CD1c-positive myeloid dendritic cell (primary cell): ENCODE results near the gene KCNV2.

ENCODE experiments used
- DNase-seq: peaks from one replicate; pipeline ENCODE4 v3.0.0-alpha.2; 2016; ENCODE audit errors: extremely low spot score

The KCNV2 gene

DNA sequence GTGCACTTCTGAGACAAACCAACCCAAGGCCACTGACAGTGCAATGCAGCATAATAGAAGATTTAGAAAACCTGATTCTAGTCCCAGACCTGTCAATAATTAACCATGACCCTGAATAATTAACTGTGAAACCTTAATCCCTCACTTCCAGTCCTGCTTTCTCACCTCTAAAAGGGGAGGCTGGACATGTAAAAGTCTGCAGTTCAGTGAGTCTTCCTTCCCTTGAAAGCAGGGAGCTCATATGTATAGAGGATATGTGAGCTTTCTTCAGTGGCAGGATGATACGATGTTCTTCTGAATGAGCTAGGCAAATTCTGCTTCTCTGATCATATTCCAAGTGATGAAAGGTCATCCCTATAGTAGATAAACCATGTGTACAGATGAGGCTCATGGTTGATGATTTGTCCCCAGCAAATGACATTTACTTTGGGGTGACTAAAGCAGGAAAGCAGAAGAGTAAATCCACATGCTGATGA, 2.9 kb downstream of the KCNV2 start:
- DNase-seq = no peak

DNA sequence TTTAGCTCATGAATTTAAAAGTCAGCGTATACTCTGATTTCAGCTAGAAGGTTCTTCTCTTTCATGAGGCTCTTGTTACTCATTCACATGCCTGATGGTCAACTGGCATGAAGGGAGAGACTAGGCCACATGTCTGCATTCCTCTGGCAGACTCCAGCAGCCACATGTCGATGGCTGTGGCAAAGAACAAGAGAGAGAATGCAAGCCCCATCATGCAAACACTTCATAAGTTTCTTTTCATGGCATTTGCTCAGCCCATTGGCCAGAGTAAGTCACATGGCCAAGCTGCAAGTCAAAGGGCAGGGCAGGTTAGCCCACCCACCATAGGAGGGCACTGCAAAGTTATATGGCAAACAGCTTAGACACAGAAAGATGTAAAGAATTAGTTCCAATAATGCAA, 5.4 kb downstream of the KCNV2 start:
- DNase-seq = no peak

DNA sequence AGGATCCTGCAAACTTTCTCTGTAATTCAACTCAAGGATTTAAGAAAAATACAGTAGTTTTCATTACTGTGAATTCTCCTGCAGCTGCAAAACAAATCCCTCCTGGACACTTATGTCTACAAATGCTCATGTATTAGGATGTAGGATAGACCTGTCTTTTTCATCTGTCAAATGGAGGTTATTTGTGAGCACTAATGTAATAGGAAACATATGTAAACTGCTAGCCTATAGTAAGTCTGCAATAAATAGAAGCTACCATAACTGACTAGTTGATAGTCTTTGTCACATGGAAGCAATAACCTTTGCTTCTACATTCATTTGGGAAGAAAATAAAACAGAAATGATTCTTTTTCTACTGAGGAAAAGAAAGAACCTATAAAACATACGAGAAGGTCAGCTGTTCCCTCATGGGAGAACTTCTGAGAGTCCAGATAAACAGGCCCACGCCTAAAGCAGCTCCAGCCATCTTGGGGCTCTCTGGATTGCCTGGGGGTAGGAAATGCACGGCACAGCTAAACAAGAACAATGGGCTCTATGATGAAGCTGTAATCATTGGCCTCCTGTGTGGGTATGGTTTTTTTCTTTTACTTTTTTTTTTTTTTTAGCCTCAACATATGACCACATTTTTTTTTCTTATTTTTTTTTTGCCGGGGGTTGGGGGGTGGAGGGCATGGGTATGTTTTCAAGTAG, 6.2 kb downstream of the KCNV2 start:
- DNase-seq = no peak

DNA sequence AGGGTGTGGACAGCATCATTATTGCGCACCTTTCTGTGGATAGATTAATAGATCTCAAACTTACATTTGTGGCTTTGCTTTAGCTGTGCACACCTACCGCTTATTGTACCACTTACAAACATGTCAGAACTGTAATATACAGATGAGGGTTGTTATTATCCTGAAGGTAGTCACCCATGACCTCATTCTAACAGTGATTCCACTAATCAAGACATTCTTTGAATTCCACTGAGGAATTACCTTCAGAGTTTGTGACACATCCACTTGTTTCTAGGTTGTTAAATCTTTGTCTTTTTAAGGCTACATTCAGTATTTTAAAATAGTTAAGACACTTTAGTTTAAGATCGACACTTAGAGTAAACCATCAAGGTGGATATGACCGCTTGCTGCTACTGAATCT, 7.8 kb downstream of the KCNV2 start:
- DNase-seq = no peak

DNA sequence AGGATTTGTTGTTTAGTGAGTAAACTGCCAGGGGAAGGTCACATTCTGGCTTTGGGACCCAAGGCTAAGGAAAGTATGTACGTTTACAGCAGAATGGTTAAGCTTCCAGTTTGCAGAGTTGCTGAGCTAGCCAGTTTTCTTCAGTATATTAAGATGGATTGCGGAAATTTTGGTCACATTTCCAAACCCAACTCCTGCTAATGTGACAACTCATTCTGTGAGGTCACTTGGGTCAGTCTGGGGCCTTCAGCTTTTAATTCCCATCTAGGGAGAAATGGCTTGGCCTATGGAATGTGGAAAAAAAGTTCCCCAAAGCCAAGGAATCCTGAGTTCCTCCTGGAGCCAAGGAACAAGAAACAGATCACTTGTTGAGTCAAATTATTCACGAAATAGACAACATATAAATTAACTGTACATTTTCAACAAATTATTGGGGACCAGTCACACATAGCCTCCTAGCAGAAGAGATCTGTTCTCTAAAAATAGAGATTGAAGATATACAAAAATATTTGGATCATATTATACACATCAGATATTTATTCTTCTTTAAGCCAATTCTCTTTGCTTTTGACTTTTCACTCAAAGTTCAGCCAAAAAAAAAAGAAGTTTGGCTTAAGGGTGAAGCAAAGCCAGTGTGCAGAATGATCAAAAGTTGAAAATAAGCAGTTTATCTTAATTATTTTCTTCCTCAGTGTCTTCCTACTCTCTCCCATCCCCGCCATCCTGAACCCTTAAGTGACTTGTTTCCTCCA, 8.8 kb downstream of the KCNV2 start:
- DNase-seq = no peak

DNA sequence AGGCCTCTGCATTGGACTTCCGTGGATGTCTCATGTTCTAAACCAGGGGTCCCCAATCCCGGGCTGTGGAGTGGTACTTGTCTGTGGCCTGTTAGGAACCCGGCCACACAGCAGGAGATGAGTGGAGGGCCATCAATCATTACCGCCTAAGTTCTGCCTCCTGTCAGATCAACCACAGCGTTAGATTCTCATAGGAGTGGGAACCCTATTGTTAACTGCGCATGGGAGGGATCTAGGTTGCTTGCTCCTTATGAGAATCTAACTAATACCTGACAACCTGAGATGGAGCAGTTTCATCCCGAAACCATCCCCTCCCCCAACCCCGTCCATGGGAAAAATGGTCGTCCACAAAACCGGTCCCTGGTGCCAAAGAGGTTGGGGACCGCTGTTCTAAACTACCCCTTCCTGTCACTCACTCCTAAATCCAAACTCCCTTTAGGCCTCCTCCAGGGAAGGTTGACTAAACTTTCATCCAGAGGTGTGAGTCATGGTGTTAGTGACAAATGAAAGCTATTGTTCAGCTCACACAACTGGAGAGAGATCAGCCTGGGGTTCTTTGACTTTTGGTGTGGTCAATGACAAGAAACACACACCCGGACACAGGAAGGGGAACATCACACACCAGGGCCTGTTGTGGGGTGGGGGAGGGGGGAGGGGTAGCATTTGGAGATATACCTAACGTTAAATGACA, 9.5 kb downstream of the KCNV2 start:
- DNase-seq = no peak

DNA sequence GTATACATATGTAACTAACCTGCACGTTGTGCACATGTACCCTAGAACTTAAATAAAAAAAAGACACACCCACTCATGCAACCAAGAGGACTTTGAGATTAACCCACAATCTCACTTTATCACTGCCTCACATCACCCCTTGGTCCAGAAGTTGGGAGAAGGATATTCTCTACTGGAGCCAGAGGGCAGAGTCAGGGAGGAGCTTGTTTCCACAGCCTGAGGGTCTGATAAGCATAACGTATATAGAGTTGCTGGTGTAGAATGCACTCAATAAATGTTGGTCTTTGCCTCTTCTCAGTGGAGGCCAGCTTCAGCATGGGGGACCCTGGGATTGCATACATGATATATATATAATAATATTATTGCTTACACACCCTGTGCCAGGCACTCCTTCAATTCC, 10.1 kb downstream of the KCNV2 start:
- no peak for DNase-seq

DNA sequence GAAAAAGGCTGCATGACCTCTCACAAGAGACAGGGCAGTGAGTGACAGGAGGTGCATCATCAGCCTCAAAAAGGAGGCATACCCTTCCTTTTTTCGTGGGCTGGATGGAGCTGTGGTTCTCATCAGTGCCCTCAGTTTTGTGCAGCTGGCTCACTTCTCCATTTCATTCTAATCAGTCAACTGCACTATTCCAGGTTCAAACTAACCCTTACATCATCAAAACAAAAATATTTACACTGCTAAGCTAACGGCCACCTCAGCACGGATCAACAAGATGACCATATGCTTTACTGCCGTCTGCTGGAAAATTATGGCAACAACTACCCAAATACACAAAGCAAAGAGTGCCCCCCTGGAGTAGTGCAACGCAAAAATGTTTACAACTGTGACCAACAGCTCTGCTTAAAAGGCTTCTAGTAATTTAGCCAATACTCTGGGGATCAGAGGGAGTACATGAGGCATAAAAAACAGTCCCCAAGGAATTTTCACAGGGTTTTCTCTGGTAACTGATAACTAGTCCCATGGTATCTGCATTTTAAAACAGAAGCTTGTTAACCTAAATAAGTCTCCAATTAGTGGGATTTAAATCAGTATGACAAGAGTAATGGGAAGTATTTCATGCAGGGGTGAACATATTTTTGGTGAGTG, 10.8 kb downstream of the KCNV2 start:
- DNase-seq = peak; percentile 20

DNA sequence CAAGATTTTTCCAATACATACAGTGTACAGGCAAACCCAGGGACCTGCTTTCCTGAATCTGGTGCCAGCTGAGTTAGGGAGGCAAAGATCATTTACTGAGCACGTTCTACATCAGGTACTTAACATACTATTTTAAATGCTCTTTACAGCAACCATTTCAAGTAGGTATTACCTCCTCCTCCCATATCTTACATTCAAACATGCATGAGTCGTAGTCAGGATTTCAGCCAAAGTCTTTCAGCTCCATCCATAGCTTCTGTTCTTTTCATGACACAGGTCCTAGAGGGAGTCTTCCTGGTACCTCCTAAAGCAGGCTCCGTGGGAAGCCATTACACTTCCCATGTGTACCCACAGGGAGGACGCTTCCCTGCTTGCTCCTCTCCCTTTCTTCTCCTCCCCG, 11.7 kb downstream of the KCNV2 start:
- DNase-seq = no peak

DNA sequence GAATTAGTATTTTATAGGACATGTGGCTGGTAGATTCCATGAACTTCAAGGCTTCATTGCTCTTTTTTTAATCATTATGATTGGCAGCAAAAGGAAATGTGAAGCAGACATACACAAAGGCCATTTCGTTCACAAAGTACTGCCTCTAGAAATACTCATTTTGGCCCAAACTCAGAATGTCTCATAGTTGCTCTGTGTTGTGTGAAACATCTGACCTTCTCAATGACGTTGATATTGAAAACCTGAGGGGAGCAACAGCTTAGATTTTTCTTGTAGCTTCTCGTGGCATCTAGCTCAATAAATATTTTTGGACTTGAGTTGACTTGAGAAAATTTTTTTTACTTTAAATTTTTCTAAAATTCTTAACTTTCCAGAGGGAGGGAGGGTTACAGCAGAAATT, 12.4 kb downstream of the KCNV2 start:
- no peak for DNase-seq

DNA sequence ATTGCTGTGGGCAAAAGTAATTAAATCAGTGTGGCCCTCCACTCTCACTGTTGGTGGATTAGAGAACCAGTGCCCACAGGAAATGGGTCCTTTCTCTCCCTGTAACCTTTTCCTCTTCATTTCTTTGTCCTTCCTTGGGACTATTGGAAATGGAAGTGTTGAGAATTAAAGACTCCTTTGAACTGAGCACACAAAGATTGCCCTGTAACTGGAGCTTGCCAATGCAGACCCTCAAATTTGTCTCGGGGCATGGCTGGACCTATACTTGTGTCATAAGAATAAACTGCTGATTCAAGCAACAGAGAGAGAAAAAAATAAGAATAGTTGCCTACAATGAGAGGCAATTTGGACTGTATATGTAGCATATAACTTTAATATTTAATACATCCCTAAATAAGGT, 13.7 kb downstream of the KCNV2 start:
- no peak for DNase-seq

DNA sequence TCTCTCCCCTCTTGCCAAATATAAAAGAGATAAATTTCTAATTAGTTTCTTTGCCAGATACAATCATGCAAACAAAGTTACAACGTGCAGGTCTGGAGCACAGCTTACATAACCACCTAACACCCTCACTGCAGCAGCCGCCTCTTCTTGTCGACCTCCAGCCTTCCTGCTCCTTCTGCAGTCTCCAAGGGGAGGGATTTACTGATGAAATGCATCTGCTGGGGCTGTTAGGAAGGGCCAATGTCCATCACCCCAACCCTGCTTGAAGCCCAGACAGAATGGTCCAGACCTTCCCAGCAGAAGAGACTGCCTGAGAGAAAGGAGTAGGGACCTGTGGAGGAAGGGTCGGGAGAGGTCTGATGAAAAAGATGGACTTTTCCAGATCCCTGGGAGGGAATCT, 15.2 kb downstream of the KCNV2 start:
- no peak for DNase-seq

DNA sequence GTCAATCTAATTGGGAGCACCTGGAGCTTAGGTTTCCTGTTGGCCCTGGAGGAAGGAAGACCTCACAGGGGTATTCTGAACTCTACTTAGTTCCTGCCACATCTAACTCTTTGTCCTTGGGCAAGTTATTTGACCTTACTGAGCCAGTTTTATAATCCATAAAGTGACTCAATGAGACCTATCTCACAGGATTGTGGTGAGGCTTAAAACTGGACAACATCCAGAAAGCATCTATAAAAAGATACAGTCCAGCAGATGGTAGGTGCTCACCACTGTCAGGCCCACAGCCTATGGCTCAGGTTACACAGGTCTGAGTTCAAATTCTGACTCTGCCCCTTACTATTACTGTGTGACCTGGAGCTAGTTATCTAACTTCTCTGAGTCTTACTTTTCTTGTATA, 23.3 kb downstream of the KCNV2 start:
- DNase-seq = no peak

DNA sequence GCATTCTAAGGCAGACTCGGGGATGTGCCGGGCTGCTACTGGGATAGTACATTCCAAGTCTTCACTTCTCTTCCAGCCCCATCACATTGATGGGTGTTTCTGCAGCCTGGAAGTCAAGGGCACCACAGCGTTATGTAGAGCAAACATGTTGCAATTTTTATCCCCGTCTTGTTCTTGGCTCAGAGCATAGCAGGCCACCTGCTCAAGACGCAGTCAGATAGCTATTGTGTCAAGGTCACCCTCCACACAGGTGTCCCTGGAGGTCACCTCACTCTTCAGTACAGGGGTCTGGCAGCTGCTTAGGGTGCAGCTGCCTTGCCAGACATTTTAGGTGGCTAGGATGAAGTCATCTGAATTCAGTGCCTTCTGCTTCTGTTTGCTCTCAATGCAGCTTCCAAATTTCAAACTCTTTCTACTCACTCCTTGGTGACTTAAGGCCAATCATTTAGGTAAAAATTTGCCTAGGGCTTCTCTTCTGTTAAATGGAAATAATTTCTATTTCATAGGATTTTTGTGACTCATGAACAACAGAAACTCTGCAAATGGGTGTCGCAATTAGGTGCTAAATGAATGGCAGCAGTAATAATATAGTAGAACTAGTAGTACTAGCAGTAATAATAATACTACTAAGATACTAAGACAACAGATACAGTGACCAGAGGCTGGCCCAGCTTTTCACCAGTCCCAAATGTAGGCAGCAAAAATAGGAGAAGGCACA, 24.3 kb downstream of the KCNV2 start:
- no peak for DNase-seq

DNA sequence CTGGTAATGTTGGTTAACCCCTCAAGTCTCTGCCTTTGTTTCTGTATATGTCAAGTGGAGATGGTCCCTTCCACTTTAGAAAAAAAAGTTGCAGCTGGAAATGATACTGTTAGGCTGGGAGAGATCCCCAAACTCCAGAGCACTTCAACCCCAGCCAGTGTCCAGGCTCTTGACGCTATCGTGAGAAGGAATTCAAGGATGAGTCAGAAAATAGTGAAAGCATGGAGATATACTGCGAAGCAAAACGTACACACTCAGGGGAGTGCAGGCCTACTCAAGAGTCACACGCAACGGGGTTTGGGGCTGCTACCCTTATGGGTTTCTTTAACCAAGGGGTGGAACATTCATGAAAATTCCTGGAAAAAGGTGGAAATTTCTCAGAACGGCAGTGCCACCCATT, 24.9 kb downstream of the KCNV2 start:
- no peak for DNase-seq

DNA sequence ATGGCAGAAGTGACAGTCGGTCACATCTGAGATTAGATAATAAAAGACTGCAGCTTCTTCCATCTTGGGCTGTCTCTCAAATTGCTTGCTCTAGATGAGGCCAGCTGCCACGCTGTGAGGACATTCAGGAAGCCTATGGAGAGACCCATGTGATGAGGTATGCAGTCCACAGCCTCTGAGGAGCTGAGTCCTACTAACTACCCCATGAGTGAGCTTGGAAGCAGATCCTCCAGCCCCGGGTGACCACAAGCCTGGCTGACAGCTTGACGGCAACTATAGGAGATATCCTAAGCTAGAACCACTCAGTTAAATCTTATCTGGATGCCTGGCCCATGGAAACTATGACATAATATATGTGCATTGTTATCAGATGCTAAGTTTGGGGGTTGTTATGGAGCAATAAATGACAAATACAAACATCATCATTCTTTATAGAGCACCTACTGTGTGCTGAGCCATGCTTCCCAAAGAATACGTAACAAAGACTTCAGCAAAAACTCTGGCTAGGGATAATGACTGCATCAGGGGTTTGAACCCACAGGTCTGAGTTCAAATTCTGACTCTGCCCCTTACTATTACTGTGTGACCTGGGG, 26.7 kb downstream of the KCNV2 start:
- no peak for DNase-seq

DNA sequence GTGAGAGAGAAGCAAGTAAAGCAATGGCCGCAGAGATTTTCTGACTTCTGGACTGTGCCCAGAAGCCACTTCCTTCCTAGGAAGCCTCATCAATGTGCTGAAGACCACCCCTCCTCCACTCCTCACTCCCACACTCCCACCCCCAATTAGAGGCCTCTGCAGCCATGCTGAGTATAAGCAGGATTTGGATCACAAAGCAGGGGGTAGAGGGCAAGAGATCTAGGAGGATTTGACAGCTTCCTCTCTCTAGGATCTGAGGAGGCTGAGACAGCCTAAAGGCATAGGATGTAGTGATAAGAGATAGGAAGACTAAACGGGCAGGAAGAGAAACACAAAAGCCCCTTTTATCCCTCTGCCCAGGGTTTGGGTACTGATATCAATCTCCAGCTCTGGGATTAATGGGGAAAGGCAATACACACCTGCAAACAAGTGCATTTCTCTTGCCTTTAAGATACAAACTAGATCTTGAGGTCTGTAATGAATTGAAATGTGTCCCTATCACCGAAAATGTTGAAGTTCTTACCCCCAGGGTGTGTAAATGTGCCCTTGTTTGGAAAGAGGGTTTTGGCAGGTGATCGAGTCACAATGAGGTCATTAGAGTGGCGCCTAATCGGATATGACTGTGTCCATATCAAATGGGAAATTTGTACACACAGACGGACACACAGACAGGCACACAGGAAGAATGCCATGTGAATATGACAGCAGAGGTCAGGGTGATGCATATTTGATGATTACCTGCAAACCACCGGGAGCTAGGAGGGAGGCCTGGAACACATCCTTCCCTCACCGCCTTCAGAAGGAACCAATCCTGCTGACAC, 28.5 kb downstream of the KCNV2 start:
- no peak for DNase-seq

DNA sequence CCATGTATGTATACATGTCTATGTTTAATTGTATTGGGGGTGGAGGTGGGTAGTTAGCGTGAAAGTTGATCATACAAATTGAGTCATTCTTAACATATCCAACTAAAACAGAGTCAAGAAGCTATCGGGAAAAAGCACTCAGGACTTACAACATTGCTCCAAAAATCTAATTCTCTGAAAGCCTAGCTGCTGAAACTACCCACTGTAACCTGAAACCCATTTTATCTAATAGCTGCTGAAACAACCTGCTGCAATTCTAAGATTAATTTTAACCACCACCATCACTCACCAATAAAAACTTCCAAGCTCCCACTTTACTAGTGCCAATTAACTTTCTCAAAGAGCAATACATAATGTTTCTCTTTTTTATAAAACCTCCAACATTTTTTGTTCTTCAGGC, 32.2 kb downstream of the KCNV2 start:
- DNase-seq = no peak

DNA sequence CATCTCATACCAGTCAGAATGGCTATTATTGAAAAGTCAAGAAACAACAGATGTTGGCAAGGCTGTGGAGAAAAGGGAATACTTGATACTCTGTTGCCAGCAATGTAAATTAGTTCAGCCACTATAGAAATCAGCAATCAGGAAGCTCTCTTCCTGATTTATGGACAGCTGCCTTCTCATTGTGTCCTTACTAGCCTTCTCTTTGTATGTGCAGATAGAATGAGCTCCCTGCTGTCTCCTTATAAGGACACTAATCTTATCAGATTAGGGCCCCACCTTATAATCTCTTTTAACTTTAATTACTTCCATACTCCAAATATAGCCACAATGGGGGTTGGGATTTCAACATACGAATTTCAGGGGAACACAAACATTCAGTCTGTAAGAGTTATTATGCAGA, 38.0 kb downstream of the KCNV2 start:
- DNase-seq = no peak

DNA sequence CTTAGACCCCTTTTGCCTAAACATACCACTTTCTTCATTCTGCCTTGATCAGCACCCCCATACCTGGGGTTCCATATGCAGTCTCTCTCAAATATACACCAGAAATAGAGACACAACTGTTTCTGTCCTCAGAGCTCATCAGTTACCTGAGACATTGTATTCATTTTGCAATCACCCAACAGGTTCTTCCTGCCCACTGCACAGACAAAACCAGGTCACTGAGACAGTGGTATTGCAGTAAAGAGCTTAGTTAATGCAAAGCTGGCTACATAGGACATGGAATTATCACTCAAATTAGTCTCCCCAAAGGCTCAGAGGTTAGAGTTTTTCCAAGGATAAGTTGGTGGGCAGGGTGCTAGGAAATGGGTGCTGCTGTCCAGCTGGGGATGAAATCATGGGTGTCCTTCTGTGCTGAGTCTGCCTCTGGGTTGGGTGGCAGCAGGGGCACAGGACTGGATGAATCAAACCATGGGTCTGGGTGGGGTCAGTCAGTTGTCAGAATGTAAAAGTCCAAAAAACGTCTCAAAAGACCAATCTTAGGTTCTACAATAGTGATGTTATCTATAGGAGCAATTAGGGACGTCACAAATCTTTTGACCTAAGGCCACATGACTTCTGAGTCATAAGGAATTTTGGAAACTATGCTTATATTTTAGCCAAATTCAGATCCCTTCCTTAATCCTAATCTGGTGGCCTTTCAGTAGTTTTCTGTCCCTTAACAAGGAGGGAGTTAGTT, 41.0 kb downstream of the KCNV2 start:
- no peak for DNase-seq
